Uterus (tissue), 2 donors: ENCODE measurements around the gene CYB561.

ENCODE experiments used
- POLR2A ChIP-seq, 2 donors: fragments of 450-650 bp; IDR thresholded peaks; one replicate each; pipeline ENCODE4 v1.6.1; 2016; ENCODE audit warnings: antibody characterized with exemption in 2 of 2, mild to moderate bottlenecking in 1 of 2, moderate library complexity in 1 of 2
- TF ChIP-seq, protein P1 (sequence below), 4 experiments: fragments of 200-600 bp in 2 of 4; fragments of 450-650 bp in 2 of 4; sonication (generic) in 2 of 4; IDR thresholded peaks; one replicate each; pipeline ENCODE4 v1.5.1; 2016 to 2019; ENCODE audit warnings: antibody characterized with exemption in 4 of 4, mild to moderate bottlenecking in 2 of 4, moderate library complexity in 1 of 4

DNA sequence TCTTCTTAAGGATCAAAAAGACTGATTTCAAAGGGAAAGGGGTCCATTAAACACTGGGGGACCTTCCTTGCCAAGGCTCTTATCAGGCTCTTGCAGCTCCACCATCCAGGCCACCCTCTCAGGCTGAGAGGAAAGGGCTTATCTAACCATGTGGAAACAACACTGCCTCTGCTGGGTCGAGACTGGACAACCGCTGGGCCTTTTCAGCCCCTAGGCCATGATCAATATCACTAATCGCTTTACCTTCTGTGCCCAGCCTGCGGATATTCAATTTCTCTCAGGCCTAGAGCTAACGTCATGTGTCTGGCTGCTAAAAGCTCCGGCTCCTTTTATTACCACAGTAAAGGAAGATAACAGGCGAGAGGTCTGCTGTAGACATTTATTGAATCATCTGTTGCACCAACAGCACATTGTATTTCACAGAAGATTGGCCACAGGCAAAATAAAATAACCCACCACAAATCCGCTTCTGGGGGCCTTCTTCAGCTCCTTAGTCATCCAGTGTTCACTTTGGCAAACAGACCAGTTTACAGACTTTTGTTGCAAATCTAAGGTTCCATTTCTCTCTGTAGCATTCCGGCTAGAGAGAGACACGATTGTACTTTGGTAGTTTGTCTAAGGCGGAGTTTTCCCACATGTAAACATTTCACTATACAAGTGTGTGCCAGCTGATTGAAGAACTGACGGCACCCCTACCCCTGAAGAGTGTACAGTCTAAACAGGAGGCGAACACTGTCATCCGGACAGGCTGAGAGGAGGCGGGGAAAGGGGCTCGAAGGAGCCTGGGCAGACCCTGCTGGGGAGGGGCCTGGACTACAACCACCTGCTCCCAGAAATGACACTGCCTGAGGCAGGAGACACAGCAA lies 13.9 kb downstream of the CYB561 start:
- no peak for TF ChIP-seq POLR2A (IDR thresholded peaks at IDR 0.05)
- TF ChIP-seq, protein P1, sequence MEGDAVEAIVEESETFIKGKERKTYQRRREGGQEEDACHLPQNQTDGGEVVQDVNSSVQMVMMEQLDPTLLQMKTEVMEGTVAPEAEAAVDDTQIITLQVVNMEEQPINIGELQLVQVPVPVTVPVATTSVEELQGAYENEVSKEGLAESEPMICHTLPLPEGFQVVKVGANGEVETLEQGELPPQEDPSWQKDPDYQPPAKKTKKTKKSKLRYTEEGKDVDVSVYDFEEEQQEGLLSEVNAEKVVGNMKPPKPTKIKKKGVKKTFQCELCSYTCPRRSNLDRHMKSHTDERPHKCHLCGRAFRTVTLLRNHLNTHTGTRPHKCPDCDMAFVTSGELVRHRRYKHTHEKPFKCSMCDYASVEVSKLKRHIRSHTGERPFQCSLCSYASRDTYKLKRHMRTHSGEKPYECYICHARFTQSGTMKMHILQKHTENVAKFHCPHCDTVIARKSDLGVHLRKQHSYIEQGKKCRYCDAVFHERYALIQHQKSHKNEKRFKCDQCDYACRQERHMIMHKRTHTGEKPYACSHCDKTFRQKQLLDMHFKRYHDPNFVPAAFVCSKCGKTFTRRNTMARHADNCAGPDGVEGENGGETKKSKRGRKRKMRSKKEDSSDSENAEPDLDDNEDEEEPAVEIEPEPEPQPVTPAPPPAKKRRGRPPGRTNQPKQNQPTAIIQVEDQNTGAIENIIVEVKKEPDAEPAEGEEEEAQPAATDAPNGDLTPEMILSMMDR (IDR thresholded peaks at IDR 0.05), result no peak
